Activated CD8-positive, alpha-beta T cell treated with anti-CD3 and anti-CD28 coated beads, Interleukin-2, amount 10 ng/mL, durations not matched to agents 7 days and 5 days (primary cell): ENCODE results near the gene ZACN. TPM values are rescaled to one million over a fixed set of nuclear protein-coding genes. Genes with fewer than 3 reads are reported as not detected.
A peak's percentile ranks its signal among the peaks of the same experiment; 100 is the strongest.
"Not testable (repeated sequence)": the region's sequence is repeated elsewhere in the genome, so short reads cannot be mapped to it uniquely, and the experiment has no call there.

Source experiments
- ATAC-seq: fragments of 150-1000 bp; cut with Tn5 transposase; one replicate; pipeline ENCODE4 v1.10.0; 2021; ENCODE audit warnings: moderate library complexity
- CTCF ChIA-PET: fragments of 350-600 bp; sonication (Branson Sonifier 250); formaldehyde crosslinking; loops from one replicate; lab custom pipeline; 2021; ENCODE audit warnings: antibody characterized with exemption; lab: Charles Lee
- POLR2A ChIA-PET: fragments of 350-600 bp; sonication (Branson Sonifier 250); formaldehyde crosslinking; loops from one replicate; lab custom pipeline; 2021; ENCODE audit warnings: antibody characterized with exemption; lab: Charles Lee
- DNase-seq: peaks from one replicate; pipeline ENCODE4 v3.0.0-alpha.2; 2020
- H3K27ac Mint-ChIP-seq: one replicate; pipeline ENCODE4 v1.8.0; 2021; ENCODE audit warnings: mild to moderate bottlenecking, mixed read lengths
- H3K27me3 Mint-ChIP-seq: one replicate; pipeline ENCODE4 v1.8.0; 2021; ENCODE audit warnings: low read depth, mixed read lengths
- H3K36me3 Mint-ChIP-seq: one replicate; pipeline ENCODE4 v1.8.0; 2021; ENCODE audit warnings: low read depth, mixed read lengths
- H3K4me1 Mint-ChIP-seq: one replicate; pipeline ENCODE4 v1.8.0; 2021; ENCODE audit warnings: low read depth, mixed read lengths
- H3K4me3 Mint-ChIP-seq: one replicate; pipeline ENCODE4 v1.8.0; 2021; ENCODE audit warnings: mild to moderate bottlenecking, mixed read lengths
- H3K9me3 Mint-ChIP-seq: one replicate; pipeline ENCODE4 v1.8.0; 2022; ENCODE audit warnings: mixed read lengths; ENCODE audit not compliant: insufficient read depth
- total RNA-seq, 2 experiments: library from RNA; stranded (reverse); gene quantifications; one replicate each; pipeline ENCODE4 v1.2.3, GENCODE V29; 2021

Gene ZACN
- total RNA-seq: under 1 TPM; 0.18 to 0.34 TPM

- Mint-ChIP-seq H3K36me3 (peaks cover 10% of the 10 kb centered on the region), H3K9me3 (no peaks in the 10 kb centered on the region), H3K27me3 (peaks cover 49% of the 10 kb centered on the region), H3K4me3 (no peak within 1 kb of the TSS), H3K27ac (no peak within 1 kb of the TSS), H3K4me1 (peaks cover 29% of the 10 kb centered on the region)
- ChIA-PET CTCF (interaction anchor here (1.0 to 1.5 kb wide), 5 partner anchors 8 to 201 kb away, joined by 3 to 7 read pairs (median 5); no protein-coding TSS in a partner anchor), POLR2A (interaction anchor here (0.8 to 2.1 kb wide), 3 partner anchors 10 to 65 kb away, joined by 3 to 8 read pairs (median 4); partner anchors contain the start of gene EXOC7)
- DNase-seq: no peak
- ATAC-seq: no peak
These were observed at the start of gene ZACN for GRCh38 chr17:76078860-76079534. ZACN (plus strand) TSS chr17:76079182; CDS start chr17:76079265, 83 bp downstream.

DNA sequence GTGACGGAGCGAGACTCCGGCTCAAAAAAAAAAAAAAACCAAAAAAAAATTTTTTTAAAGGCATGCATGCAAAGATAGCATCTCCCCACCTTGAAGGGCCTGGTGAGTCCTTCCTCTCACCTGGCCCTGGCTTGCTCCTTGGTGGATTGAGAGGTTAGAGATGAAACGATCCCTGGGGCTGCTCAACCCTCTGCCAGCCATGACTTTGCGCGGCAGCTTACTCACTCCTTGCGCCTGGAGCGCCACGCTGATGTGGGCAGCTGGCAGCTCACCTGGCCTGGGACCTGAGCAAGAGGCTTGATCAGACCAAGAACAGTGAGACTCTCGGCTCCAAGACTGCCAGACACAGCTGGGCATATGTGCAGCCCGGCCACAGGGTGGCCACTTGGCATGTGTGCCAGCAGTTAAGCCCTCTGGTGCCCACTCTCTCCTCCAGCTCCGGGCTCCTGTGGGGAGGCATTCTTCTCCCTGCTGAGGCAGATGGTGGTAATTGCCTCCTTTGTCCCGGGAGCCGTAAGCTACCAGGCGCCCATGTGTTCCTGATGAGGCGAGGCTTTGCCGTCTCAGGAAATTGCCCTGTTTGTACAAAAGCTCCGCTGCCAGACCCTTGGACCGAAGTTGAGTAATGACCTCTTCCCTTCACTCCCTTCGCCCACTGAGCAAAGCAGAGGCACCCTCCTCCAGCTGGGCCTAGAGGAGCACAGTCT is 46.8 kb upstream of the ZACN start:
- H3K4me1 Mint-ChIP-seq: peaks cover 30% of the 10 kb centered on the region
- no peak overlapping the region for H3K4me3 Mint-ChIP-seq
- ChIA-PET POLR2A (interaction anchor here (1.2 kb wide), 1 partner anchor 40 kb away, joined by 3 read pairs; the partner anchor contains the start of gene SRP68), CTCF (interaction anchor here (0.7 to 3.5 kb wide), 5 partner anchors 17 to 267 kb away, joined by 3 to 36 read pairs (median 3); no protein-coding TSS in a partner anchor)
- no peaks in the 10 kb centered on the region for H3K9me3 Mint-ChIP-seq
- no peak for ATAC-seq
- H3K27me3 Mint-ChIP-seq: no peaks in the 10 kb centered on the region
- peaks cover 7% of the 10 kb centered on the region for H3K36me3 Mint-ChIP-seq
- H3K27ac Mint-ChIP-seq: no peak overlapping the region
- no peak for DNase-seq

GRCh38 chr17:76032780-76033108 is 46.2 kb upstream of the ZACN start:
- ChIA-PET POLR2A (interaction anchor here (1.2 kb wide), 1 partner anchor 40 kb away, joined by 3 read pairs; the partner anchor contains the start of gene SRP68), CTCF (interaction anchor here (0.7 to 3.0 kb wide), 4 partner anchors 18 to 266 kb away, joined by 3 to 19 read pairs (median 3); no protein-coding TSS in a partner anchor)
- H3K27me3 Mint-ChIP-seq: no peaks in the 10 kb centered on the region
- H3K27ac Mint-ChIP-seq: no peak overlapping the region
- H3K4me3 Mint-ChIP-seq: no peak overlapping the region
- no peak for DNase-seq
- H3K4me1 Mint-ChIP-seq: peaks cover 32% of the 10 kb centered on the region
- no peaks in the 10 kb centered on the region for H3K9me3 Mint-ChIP-seq
- ATAC-seq: no peak
- H3K36me3 Mint-ChIP-seq: peaks cover 7% of the 10 kb centered on the region

DNA sequence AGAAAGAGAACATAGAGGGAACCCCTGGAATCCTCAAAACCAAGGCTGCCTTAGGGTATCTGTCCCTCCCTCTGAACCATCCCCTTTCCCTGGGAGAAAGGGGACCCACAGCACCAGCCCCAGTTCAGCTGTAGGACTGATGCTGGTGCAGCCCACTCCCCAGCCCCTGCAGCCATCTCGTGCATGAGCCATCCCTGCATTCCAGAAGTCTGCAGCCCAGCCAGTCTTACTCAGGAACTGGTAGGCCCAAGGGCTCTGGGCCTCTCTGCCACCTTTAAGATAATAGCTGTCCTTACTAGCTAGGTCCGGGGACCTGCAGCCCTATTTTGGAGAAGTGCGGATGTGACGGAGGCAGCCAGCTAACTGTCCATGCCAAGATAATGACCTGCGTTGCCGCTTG is 45.8 kb upstream of the ZACN start:
- ChIA-PET POLR2A (interaction anchor here (0.6 to 1.2 kb wide), 2 partner anchors 39 to 258 kb away, joined by 3 read pairs; partner anchors contain the start of gene SRP68), CTCF (interaction anchor here (3.0 kb wide), 1 partner anchor 19 kb away, joined by 19 read pairs; no protein-coding TSS in a partner anchor)
- Mint-ChIP-seq H3K4me3 (no peak overlapping the region), H3K36me3 (peaks cover 9% of the 10 kb centered on the region), H3K4me1 (peaks cover 35% of the 10 kb centered on the region), H3K27me3 (no peaks in the 10 kb centered on the region), H3K9me3 (no peaks in the 10 kb centered on the region), H3K27ac (no peak overlapping the region)
- ATAC-seq: no peak
- DNase-seq: no peak

DNA sequence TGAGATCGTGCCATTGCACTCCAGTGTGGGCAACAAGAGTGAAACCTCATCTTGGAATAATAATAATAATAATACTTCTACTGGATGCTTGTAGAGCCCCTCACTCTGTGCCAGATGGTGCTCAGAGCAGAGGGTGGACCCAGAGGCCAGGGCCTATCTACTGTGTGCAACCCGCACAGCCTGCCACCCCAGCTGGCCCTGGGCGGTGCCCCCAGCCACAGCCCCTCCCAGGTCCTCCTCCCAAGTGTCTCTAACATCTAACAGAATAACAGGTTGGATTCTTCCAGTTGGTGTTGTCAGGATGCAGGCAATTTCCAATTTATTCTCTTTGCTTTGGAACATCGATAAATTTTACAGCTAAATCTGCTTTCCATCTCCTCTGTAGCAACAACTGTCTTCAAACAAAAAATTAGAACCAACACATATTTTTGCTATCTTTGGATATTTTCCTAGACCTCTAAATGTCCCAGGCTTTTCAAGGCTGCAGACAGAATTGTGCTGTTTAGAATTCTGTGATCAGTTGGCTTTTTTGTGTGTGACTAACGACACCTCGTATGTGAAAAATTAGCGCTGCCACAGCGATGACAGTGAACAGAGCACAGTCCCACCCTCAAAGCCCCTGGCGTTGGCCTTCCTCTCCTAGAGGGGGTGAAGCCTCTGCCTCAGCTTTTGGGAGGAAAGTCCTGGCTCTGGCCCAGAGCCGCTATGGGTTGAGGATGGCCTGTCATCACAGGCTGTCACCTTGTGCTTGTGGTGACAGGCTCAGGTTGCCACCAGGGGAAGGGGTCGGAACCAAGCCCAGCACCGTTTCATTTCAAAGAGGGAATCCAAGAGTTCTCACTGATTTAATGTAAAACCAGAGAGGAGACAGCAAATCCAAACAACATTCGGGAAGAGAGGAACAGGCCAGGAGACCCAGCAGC is 44.3 kb upstream of the ZACN start:
- ChIA-PET POLR2A (no interaction called here), CTCF (interaction anchor here (0.9 to 3.0 kb wide), 5 partner anchors 20 to 34 kb away, joined by 3 to 19 read pairs (median 4); partner anchors contain the start of gene CDK3)
- Mint-ChIP-seq H3K9me3 (no peaks in the 10 kb centered on the region), H3K4me3 (no peak overlapping the region), H3K27me3 (no peaks in the 10 kb centered on the region), H3K27ac (no peak overlapping the region), H3K36me3 (peaks cover 25% of the 10 kb centered on the region), H3K4me1 (peaks cover 22% of the 10 kb centered on the region)
- no peak for ATAC-seq
- DNase-seq: no peak

- H3K27ac Mint-ChIP-seq: no peak overlapping the region
- POLR2A ChIA-PET: no interaction called here
- CTCF ChIA-PET: interaction anchor here (1.3 to 1.5 kb wide), 2 partner anchors 23 to 32 kb away, joined by 6 to 9 read pairs; no protein-coding TSS in a partner anchor
- ATAC-seq (no peak), DNase-seq (no peak)
- H3K9me3 Mint-ChIP-seq: no peaks in the 10 kb centered on the region
- no peak overlapping the region for H3K4me3 Mint-ChIP-seq
- H3K36me3 Mint-ChIP-seq: peaks cover 37% of the 10 kb centered on the region
- H3K4me1 Mint-ChIP-seq: peaks cover 17% of the 10 kb centered on the region
- H3K27me3 Mint-ChIP-seq: no peaks in the 10 kb centered on the region
These were observed 42.3 kb upstream of the ZACN start for GRCh38 chr17:76036497-76037261.

DNA sequence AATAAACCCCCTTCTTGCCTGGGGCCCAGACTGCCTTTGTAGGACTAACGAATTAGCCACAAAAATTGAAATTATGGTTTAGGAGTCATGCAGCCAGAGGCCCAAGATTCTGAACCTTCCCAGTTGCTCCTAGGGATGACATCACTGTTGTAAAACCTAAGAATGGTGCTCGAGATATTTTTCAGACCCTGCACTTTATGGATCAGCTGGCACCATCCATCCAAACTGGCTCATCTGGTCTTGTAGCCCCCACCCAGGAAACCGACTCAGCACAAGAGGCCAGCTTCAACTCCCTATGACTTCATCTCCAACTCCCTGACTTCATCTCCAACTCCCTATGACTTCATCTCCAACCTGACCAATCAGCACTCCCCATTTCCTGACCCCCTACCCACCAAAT is 40.9 kb upstream of the ZACN start:
- Mint-ChIP-seq H3K9me3 (no peaks in the 10 kb centered on the region), H3K36me3 (peaks cover 39% of the 10 kb centered on the region), H3K4me3 (no peak overlapping the region), H3K4me1 (peaks cover 15% of the 10 kb centered on the region), H3K27ac (peak overlapping the region; percentile 13), H3K27me3 (no peaks in the 10 kb centered on the region)
- no peak for ATAC-seq
- no peak for DNase-seq
- ChIA-PET CTCF (interaction anchor here (1.0 kb wide), 1 partner anchor 9 kb away, joined by 4 read pairs; no protein-coding TSS in a partner anchor), POLR2A (interaction anchor here (1.5 kb wide), 1 partner anchor 8 kb away, joined by 4 read pairs; no protein-coding TSS in a partner anchor)

GRCh38 chr17:76039121-76039520 is 39.9 kb upstream of the ZACN start:
- no peaks in the 10 kb centered on the region for H3K27me3 Mint-ChIP-seq
- ATAC-seq (no peak), DNase-seq (no peak)
- H3K4me1 Mint-ChIP-seq: peaks cover 15% of the 10 kb centered on the region
- peaks cover 50% of the 10 kb centered on the region for H3K36me3 Mint-ChIP-seq
- peak overlapping the region; percentile 36 for H3K27ac Mint-ChIP-seq
- CTCF ChIA-PET: interaction anchor here (1.4 kb wide), 1 partner anchor 25 kb away, joined by 5 read pairs; no protein-coding TSS in a partner anchor
- no peaks in the 10 kb centered on the region for H3K9me3 Mint-ChIP-seq
- no peak overlapping the region for H3K4me3 Mint-ChIP-seq
- POLR2A ChIA-PET: interaction anchor here (0.6 kb wide), 1 partner anchor 11 kb away, joined by 4 read pairs; no protein-coding TSS in a partner anchor

- H3K27me3 Mint-ChIP-seq: no peaks in the 10 kb centered on the region
- ChIA-PET CTCF (no interaction called here), POLR2A (interaction anchor here (1.7 kb wide), 1 partner anchor 11 kb away, joined by 7 read pairs; no protein-coding TSS in a partner anchor)
- ATAC-seq (no peak), DNase-seq (no peak)
- H3K9me3 Mint-ChIP-seq: no peaks in the 10 kb centered on the region
- H3K27ac Mint-ChIP-seq: no peak overlapping the region
- H3K36me3 Mint-ChIP-seq: peaks cover 60% of the 10 kb centered on the region
- peaks cover 13% of the 10 kb centered on the region for H3K4me1 Mint-ChIP-seq
- H3K4me3 Mint-ChIP-seq: no peak overlapping the region
These were observed 38.6 kb upstream of the ZACN start for GRCh38 chr17:76040376-76040775.

- POLR2A ChIA-PET, H3K4me3 Mint-ChIP-seq, ATAC-seq, DNase-seq, H3K27me3 Mint-ChIP-seq, H3K9me3 Mint-ChIP-seq, H3K4me1 Mint-ChIP-seq, H3K27ac Mint-ChIP-seq: not testable (repeated sequence)
- CTCF ChIA-PET: interaction anchor here (0.7 kb wide), 1 partner anchor 41 kb away, joined by 3 read pairs; no protein-coding TSS in a partner anchor
- H3K36me3 Mint-ChIP-seq: peaks cover 69% of the 10 kb centered on the region
These were observed 36.1 kb upstream of the ZACN start for GRCh38 chr17:76042868-76043267.
